ENCODE data around the gene HEATR3.
A peak's percentile ranks its signal among the peaks of the same experiment; 100 is the strongest.

The HEATR3 gene

DNA sequence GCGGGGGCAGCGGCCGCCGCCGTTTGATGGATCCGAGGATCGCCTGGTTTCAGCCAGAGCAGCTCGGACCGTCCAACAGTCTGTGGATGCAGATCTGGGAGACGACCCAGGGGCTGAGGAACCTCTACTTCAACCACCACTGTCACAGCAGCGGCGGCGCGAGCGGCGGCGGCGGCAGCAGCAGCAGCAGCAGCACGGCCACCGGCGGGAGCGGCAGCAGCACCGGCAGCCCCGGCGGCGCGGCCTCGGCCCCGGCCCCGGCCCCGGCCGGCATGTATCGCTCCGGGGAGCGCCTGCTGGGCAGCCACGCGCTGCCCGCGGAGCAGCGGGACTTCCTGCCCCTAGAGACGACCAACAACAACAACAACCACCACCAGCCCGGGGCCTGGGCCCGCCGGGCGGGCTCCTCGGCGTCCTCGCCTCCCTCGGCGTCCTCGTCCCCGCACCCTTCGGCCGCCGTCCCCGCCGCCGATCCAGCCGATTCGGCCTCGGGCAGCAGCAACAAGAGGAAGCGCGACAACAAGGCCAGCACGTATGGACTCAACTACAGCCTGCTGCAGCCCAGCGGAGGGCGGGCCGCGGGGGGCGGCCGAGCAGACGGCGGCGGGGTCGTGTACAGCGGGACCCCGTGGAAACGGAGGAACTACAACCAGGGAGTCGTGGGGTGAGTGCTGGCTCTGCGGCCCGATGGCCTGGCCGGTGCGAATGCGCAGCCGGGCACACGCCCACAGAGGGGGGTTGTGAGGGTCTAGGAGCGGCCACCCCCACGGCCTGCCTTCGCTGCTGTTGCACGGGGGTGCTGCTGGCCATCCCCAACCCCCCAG is 88.0 kb downstream of the HEATR3 start:
- Histone ChIP-seq H3K4me3 (ENCODE audit: low read length, poor library complexity, severe bottlenecking) (peak overlapping the region; percentile 85), H2AFZ (ENCODE audit: low read length) (no peak overlapping the region), H3K9ac (ENCODE audit: low read depth, low read length, poor library complexity, severe bottlenecking) (peak overlapping the region; percentile 65), H3K4me1 (ENCODE audit: insufficient read depth, low read length, poor library complexity, severe bottlenecking) (peaks cover 36% of the 10 kb centered on the region), H3K27me3 (ENCODE audit: insufficient read depth, low read length, poor library complexity, severe bottlenecking) (no peaks in the 10 kb centered on the region), H3K36me3 (ENCODE audit: insufficient read depth, low read length) (no peaks in the 10 kb centered on the region), H3F3A (ENCODE audit: low read depth) (no peaks in the 10 kb centered on the region), H3K9me2 (replicated peaks; ENCODE audit: low read depth, low read length) (no peaks in the 10 kb centered on the region), H3K9me3 (ENCODE audit: insufficient read depth, low read depth, low read length) (no peaks in the 10 kb centered on the region), H4K20me1 (ENCODE audit: insufficient read depth, low read length, poor library complexity, severe bottlenecking) (peaks cover 37% of the 10 kb centered on the region), H3K79me2 (ENCODE audit: insufficient read depth, low read length) (peaks cover 46% of the 10 kb centered on the region), H3K4me2 (ENCODE audit: low read depth, low read length, poor library complexity, severe bottlenecking) (peak overlapping the region; percentile 95)
- no peak for TF ChIP-seq EZH2phosphoT487 (IDR thresholded peaks at IDR 0.05; ENCODE audit: borderline replicate concordance)
- TF ChIP-seq, protein P1, sequence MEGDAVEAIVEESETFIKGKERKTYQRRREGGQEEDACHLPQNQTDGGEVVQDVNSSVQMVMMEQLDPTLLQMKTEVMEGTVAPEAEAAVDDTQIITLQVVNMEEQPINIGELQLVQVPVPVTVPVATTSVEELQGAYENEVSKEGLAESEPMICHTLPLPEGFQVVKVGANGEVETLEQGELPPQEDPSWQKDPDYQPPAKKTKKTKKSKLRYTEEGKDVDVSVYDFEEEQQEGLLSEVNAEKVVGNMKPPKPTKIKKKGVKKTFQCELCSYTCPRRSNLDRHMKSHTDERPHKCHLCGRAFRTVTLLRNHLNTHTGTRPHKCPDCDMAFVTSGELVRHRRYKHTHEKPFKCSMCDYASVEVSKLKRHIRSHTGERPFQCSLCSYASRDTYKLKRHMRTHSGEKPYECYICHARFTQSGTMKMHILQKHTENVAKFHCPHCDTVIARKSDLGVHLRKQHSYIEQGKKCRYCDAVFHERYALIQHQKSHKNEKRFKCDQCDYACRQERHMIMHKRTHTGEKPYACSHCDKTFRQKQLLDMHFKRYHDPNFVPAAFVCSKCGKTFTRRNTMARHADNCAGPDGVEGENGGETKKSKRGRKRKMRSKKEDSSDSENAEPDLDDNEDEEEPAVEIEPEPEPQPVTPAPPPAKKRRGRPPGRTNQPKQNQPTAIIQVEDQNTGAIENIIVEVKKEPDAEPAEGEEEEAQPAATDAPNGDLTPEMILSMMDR (conservative IDR thresholded peaks at IDR 0.05; ENCODE audit: low read length), result no peak

DNA sequence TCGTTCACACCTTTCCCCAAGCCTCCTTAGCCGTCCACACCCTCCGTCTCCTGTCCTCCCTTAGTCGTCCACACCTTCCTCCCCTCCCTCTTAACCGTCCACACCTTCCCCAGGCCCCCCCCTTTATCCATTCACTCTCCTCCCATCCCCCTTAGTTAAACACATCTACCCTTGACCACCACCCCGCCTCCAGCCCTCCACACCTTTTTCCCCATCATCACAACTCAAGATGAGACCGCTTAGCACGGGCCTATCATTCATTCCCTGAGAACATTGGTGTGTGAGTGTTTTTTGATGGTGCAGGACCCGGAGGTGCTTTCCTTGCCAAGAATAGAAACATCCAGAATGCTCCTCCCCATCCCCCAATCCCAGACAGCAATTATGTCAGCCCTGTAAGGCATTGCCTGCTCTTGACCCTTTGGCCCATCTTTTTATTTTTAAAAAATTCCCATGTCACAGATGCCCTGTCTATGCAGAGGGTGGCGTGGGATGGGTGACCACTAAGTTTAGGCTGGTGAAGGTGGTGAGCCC is 88.7 kb downstream of the HEATR3 start:
- H3K36me3 ChIP-seq (ENCODE audit: insufficient read depth, low read length), result no peaks in the 10 kb centered on the region
- H3K9ac ChIP-seq (ENCODE audit: low read depth, low read length, poor library complexity, severe bottlenecking), result peak overlapping the region; percentile 65
- no peak overlapping the region for H2AFZ ChIP-seq (ENCODE audit: low read length)
- no peaks in the 10 kb centered on the region for H3K9me3 ChIP-seq (ENCODE audit: insufficient read depth, low read depth, low read length)
- peaks cover 49% of the 10 kb centered on the region for H3K79me2 ChIP-seq (ENCODE audit: insufficient read depth, low read length)
- H3K4me2 ChIP-seq (ENCODE audit: low read depth, low read length, poor library complexity, severe bottlenecking), result peak overlapping the region; percentile 95
- no peaks in the 10 kb centered on the region for H3F3A ChIP-seq (ENCODE audit: low read depth)
- no peak for TF ChIP-seq EZH2phosphoT487 (IDR thresholded peaks at IDR 0.05; ENCODE audit: borderline replicate concordance)
- TF ChIP-seq, protein P1 (conservative IDR thresholded peaks at IDR 0.05; ENCODE audit: low read length), result no peak
- H4K20me1 ChIP-seq (ENCODE audit: insufficient read depth, low read length, poor library complexity, severe bottlenecking), result peaks cover 44% of the 10 kb centered on the region
- no peaks in the 10 kb centered on the region for H3K27me3 ChIP-seq (ENCODE audit: insufficient read depth, low read length, poor library complexity, severe bottlenecking)
- peak overlapping the region; percentile 85 for H3K4me3 ChIP-seq (ENCODE audit: low read length, poor library complexity, severe bottlenecking)
- H3K4me1 ChIP-seq (ENCODE audit: insufficient read depth, low read length, poor library complexity, severe bottlenecking), result peaks cover 43% of the 10 kb centered on the region
- H3K9me2 ChIP-seq (replicated peaks; ENCODE audit: low read depth, low read length), result no peaks in the 10 kb centered on the region

DNA sequence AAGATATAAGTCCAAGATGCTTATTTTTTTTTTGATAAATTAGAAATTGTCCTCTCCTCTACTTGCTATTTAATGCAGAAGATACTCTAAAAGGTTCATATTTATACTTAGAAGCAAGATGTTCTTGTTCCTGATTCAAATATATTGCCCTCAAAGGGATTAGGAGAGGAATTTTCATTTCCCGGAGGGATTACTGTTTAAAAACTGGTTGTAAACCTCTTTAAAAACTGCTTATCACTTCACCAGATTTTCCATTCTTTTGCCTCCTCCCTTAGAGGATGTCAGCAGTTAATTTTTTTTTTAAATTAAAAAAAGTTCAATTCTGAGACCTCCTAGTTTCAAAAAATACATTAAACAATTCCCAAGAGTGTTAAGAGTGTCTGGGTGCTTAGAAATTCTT is 90.2 kb downstream of the HEATR3 start:
- peaks cover 62% of the 10 kb centered on the region for H3K79me2 ChIP-seq (ENCODE audit: insufficient read depth, low read length)
- no peaks in the 10 kb centered on the region for H3K27me3 ChIP-seq (ENCODE audit: insufficient read depth, low read length, poor library complexity, severe bottlenecking)
- peak overlapping the region; percentile 95 for H3K4me2 ChIP-seq (ENCODE audit: low read depth, low read length, poor library complexity, severe bottlenecking)
- TF ChIP-seq, protein P1 (conservative IDR thresholded peaks at IDR 0.05; ENCODE audit: low read length), result no peak
- no peak for TF ChIP-seq EZH2phosphoT487 (IDR thresholded peaks at IDR 0.05; ENCODE audit: borderline replicate concordance)
- H3K9me2 ChIP-seq (replicated peaks; ENCODE audit: low read depth, low read length), result no peaks in the 10 kb centered on the region
- H3K4me1 ChIP-seq (ENCODE audit: insufficient read depth, low read length, poor library complexity, severe bottlenecking), result peaks cover 52% of the 10 kb centered on the region
- no peaks in the 10 kb centered on the region for H3F3A ChIP-seq (ENCODE audit: low read depth)
- H2AFZ ChIP-seq (ENCODE audit: low read length), result no peak overlapping the region
- H3K4me3 ChIP-seq (ENCODE audit: low read length, poor library complexity, severe bottlenecking), result peak overlapping the region; percentile 85
- no peaks in the 10 kb centered on the region for H3K36me3 ChIP-seq (ENCODE audit: insufficient read depth, low read length)
- no peaks in the 10 kb centered on the region for H3K9me3 ChIP-seq (ENCODE audit: insufficient read depth, low read depth, low read length)
- H4K20me1 ChIP-seq (ENCODE audit: insufficient read depth, low read length, poor library complexity, severe bottlenecking), result peaks cover 47% of the 10 kb centered on the region
- no peak overlapping the region for H3K9ac ChIP-seq (ENCODE audit: low read depth, low read length, poor library complexity, severe bottlenecking)
